Left ventricle myocardium superior (tissue), 1 donor: ENCODE results near the gene VGF. TPM values are rescaled to one million over a fixed set of nuclear protein-coding genes. Genes with fewer than 3 reads are reported as not detected.

Source experiments
- ATAC-seq: fragments of 200-7000 bp; cut with Tn5 transposase; one replicate; pipeline ENCODE4 v1.9.1; 2020; ENCODE audit warnings: mild to moderate bottlenecking, moderate library complexity
- DNase-seq: peaks from one replicate; pipeline ENCODE4 v3.0.0-alpha.2; 2020
- intact Hi-C: fragments of 100-400 bp; cut with micrococcal nuclease; formaldehyde crosslinking; loops from one replicate; pipeline ENCODE4 v1.11.0; 2022
- total RNA-seq: library from RNA; stranded (reverse); fragmentation: NEBNext Ultra II Directional; extraction: Animal tissue kit (Norgen Biotek cat#: 25700); gene quantifications from one replicate; pipeline ENCODE4 v1.2.1, GENCODE V29; 2021
- donor health status: DM: no; HTN: yes; CAD: no; lungs with severe emphysema.

Gene VGF
- total RNA-seq, 1 donor from 2014 or later: not detected

DNA sequence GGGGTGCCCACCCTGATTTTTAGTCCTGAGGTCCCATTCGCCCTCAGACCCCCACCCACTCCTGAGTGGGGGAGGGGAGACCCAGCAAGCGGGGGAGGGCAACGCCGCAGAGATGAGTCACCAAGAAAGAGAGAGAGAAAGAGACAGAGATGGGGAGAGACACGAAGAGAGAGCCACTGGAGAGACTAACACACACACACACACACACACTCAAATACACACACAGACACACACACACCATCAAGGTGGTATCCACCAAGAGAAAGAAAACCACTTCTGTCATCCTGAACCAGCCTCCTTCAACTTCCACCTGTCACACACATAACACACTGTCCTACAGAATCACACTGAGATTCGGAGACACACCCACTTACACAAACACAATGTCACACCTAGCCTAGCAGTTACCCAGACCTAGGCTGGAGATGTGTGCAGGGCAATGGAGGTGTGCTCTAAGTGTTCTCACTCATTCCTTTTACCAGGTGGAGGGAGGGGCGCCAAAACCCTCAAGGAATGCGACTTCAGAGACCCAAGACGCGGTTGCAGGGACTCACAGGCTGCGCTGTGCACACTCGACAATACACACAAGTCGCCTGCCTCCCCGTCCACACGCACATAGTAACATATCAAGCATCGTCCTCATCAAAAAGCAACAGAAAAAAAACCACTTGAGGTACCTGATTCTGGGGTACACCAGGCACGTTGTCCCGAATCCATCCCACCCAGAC is 3.9 kb upstream of the VGF start:
- DNase-seq: no peak
- ATAC-seq: no peak
- intact Hi-C loops: no loop called here

DNA sequence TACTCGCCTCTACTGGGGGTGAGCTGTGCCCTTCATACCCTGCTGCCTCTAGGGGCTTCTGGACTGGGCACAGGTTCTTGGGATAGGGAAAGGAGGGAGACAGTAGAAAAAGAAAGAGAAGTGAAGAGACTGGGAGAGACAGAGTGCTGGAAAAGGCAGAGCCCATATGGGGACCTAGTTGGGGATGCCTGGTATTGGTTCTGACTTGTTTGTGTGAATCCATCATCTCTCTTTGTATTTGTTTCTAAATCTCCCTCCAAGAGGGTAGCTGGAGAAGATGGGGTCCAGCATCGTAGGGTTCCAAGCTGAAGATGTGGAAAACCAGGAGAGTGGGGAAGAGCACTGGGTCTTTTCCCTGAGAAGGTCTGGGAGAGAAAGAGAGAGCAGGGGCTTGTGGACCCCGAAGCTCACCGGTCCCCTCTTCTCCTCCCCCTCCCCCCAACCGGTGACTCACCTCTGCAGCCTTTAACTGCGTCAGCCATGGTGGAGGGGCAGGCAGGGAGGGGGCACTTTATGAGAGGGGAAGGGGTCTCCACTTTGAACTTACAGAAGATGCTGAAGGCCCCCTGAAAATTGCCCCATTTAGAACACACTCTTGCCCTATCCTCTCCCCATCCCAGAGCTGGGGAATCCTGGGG is 3.2 kb upstream of the VGF start:
- intact Hi-C loops: no loop called here
- ATAC-seq (no peak), DNase-seq (no peak)

DNA sequence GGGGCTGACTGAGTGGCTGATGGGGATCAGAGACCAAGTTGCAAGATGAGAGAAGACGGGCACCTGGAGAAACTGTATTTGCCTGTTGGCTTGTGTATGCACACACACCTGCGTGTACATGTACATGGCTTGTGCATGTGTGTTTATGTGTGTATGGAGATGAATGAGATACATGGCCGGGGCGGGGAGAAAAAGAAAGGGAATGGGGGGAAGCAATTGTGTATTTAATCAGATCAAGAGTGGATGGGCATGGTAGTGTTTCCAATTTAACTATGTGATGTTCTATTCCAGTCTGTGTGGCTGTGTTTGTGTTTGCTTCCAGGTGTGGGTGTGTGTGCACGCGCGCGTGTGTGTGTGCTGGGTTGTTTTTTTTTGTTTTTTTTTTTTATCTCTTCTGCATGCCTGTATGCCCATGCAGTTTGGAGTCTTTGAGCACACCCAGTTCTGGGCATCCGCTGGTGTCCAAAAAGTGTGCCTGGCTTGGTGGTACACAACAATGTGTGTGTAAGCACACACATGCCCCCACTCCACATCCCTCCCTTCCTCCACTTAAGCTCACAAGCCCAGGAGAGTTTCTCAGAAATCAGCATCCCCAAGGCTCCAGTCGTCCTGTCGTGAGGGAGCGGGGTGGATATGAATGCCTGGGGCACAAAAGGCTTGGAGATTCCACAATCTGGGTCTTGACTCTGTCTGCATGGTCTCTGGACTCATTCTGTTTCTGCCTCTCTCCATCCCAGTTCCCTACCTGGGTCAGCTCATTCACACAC is 2.5 kb upstream of the VGF start:
- DNase-seq (no peak), ATAC-seq (no peak)
- intact Hi-C loops: no loop called here

DNA sequence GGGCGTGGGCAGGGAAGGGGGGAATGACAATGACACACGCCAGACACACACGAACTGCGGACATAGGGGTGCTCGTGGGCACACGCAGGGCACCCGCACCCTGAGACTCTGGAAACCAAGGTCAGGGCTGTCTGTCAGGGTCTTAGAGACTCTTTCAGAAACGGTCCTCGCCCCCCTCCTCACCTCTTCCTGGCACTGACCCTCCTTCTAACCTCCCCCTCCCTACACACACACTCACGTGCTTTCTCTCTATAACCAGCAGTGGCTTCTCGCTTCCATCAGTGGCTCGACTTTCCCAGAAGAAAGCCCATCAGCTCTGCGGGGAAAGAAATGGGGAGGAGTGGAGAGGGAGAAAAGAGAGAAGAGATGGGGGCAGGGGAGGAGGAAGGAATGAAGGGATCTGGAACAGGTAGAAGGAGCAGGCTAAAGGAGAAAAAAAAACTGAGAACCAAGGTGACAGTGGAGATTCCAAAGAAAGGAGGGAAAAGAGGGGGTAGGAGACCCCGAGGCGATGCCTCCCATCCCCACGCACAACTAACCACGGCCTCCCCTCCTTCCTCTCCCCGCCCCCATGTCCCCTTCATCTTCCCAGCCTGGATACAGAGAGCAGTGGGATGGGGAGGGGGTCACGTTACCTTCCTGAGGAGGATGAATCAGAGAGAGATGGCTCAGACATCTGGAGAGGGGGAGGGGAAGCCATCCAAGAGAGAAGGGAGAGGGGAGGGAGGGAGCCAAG is 1.7 kb upstream of the VGF start:
- ATAC-seq (no peak), DNase-seq (no peak)
- intact Hi-C loops: no loop called here

DNA sequence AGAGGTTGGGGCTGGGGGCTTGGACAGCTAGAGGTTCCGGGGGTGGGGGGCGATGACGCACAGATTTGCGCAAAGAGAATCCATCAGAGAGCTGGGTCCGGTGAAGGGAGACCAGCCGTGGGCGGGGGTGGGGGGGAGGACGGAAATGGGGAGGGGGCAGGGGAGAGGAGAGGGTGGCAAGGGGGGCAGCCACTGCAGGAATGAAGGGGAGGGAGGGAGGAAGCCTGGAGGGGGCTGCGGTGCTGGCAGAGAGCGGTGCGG is 1.2 kb upstream of the VGF start:
- ATAC-seq (no peak), DNase-seq (no peak)
- intact Hi-C loops: no loop called here

DNA sequence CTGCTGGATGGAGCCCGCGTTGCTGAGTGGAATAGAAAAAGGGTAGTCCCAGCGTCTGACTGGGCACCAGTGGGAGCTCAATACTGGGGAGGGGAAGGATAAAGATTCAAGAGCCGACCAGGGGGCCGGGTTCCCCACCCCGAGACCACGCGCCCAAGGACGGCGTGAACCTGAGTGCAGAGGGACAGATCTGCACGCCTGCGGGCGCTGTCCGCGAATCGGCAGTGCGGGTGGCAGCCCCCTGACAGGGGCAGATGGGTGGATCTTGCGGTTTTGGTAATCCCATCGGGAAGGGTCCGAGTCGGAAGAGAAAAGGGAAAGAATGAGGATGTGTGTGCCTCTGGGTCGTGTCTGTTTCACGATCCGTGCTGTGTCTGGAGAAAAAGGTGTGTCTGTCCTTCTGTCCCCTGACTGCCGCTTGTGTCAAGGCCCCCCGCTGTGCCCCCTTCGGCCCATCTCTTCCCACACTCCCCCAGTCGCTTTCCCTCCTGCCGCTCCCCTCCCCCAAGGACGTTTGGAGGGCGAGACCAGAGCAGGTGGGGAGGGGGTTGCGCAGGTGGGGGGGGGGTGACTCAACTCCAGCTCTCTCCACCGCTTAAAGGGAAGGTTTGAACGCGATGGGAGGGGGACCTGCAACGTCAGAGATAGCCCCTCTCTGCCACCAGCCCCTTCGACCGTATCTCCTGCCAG is 734 bp upstream of the VGF start:
- no peak for DNase-seq
- intact Hi-C loops: no loop called here
- no peak for ATAC-seq

DNA sequence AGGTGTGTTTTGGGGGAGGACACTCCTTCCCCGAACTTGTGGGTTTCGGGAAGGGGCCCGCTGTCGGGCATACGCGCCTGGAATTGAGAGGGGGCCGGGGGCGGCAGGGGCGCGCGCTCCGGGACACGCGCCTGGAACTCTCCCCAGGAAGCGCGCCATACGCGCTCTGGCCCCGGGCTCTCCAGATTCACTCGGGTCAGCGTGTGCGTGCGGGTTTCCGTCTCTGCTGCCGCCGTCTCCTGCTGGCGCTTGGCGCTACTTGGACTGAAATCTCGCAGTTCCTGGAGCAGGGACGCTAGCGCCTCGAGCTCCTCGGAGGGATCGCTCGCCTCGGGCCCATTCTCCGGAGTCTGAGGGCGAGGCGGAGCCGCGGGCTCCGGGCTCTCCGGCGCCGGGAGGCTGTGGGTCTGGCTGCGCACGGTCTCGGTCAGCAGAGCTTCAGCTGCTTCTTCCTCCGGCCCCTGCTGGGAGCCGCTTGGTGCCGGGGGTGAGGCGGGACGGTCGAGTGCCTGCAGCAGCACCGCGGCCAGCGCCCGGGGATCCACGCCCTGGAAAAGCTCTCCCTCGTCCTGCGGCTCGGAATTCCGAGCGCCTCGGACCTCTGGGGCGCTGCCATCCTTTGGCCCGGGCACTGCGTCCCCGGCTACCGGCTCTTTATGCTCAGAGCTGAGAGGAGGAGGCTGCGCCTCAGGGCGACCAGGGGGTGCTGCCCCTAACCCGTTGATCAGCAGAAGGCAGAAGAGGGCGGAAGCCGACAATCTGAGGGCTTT is 1.1 kb downstream of the VGF start:
- ATAC-seq (peak; percentile 41), DNase-seq (peak; percentile 41)
- intact Hi-C loops: no loop called here

DNA sequence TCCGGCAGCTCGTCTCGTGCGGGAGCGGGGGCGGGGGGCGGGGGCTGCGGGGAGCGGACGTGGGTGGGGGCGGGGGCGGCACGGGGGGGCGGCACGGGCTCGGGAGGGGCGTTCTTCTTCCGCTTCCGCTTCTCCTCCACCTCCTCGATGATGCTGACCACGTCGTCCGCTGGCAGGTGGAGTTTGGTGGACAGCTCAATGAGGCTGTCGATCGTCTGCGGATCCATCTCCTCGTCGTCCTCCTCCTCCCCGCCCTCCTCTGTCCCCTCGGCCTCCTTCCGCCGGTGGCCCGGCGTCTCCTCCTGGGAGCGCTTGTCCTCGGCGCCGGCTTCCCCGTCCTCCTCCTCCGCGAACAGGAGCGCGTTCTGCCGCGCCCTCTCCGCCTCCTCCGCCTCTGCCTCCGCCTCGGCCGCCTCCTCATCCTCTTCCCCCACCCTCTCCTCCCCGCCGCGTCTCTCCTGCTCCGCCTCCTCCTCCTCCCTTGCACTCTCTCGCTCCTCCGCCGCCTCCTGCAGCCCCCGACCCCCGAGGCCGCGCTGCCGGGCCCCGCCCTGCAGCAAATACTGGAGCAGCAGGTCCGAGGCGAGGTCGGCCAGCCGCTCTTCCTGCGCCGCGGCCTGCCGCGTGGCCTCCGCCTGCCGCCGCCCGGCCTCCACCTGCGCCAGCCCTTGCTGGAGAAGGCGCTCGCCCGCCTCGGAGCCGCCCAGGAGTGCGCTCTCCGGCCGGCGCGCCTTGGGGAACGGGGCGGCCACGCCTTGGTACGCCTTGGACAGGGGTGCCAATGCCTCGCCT is 1.9 kb downstream of the VGF start:
- ATAC-seq: no peak
- intact Hi-C loops: no loop called here
- DNase-seq: peak; percentile 39

DNA sequence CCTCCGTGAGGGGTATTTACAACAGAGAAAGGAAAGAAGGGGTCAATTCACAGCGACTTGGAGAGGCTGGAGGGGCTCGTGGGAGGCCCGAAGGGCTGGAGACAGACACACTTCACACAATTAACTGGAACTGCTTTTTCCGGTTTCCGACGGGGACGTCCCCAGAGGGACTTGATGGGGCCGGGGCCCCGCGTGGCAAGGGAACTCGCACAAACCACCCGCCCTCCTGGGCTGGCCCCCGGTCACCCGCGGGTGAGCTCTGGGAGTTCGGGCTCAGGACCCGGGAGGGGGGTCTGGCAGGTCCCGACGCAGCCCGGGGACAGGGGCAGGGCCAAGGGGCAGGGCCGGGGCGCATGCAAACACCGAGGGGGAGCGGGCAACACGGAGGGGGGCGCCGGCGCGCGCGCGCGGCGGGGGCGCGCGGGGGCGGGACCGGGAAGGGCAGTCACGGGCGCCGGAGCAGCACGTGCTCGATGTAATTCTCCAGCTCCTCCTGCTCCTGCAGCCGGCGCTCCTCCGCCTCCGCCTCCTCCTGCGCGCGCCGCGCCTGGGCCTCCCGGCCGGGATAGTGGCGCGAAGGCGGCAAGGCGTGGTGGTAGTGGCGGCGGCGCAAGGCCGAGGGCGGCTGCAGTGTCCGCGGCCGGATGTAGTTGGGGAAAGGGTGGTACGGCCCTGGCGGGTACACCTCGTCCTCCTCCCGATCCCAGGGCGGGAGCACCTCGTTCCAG is 2.7 kb downstream of the VGF start:
- intact Hi-C loops: no loop called here
- peak; percentile 28 for ATAC-seq
- peak; percentile 60 for DNase-seq

DNA sequence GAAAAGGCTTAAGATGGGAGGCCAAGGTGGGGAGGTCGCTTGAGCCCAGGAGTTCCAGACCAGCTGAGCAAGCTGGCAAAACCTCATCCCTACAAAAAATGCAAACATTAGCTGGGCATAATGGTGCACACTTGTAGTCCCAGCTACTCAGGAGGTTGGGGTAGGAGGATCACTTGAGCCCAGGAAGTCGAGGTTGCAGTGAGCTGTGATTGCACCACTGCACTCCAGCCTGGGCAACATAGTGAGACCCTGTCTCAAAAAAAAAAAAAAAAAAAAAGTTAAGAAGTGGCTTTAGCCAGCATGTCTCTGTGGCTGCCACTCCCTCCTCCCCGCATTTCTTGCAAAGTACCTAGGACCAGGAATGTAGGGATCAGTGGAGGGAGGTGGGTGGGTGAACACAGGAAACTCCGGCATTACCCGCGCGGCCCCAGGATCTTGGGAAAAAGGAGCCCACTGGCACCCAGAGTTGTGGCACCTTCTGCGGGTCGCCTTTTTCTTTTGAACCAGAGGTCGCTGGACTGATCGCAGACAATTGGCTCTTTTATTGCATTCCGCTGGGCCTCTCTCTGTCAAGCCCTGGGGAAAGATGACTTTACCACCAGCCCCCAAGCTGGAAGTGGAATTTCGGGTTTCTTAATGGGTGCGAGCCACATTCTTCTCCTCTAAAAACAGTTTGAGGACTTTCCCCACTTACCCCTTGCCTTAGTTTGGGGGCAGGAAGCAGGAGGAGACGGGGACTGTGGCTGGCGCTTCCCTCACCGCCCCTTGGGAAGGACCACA is 3.5 kb downstream of the VGF start:
- DNase-seq (no peak), ATAC-seq (no peak)
- intact Hi-C loops: no loop called here

DNA sequence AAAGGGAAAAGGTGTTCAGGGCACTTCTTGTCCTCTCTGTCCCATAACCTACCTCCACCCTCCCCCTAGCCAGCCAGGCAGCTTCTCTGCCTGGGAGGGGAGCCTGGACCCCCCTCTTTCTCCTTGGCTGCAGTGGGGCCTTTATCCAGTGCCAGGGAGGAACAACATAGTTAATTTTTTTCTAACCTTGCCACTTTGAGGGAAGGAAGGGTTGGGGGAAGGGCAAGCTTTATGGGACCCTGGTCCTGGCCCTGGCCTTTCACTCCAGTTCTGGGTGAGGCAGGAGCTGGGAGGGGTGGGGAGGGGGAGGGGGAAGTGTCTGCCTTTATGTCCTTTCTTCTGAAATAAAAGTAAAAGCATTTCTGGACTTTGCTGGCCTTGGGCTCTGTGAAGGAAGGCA is 4.5 kb downstream of the VGF start:
- no peak for ATAC-seq
- intact Hi-C loops: no loop called here
- no peak for DNase-seq

DNA sequence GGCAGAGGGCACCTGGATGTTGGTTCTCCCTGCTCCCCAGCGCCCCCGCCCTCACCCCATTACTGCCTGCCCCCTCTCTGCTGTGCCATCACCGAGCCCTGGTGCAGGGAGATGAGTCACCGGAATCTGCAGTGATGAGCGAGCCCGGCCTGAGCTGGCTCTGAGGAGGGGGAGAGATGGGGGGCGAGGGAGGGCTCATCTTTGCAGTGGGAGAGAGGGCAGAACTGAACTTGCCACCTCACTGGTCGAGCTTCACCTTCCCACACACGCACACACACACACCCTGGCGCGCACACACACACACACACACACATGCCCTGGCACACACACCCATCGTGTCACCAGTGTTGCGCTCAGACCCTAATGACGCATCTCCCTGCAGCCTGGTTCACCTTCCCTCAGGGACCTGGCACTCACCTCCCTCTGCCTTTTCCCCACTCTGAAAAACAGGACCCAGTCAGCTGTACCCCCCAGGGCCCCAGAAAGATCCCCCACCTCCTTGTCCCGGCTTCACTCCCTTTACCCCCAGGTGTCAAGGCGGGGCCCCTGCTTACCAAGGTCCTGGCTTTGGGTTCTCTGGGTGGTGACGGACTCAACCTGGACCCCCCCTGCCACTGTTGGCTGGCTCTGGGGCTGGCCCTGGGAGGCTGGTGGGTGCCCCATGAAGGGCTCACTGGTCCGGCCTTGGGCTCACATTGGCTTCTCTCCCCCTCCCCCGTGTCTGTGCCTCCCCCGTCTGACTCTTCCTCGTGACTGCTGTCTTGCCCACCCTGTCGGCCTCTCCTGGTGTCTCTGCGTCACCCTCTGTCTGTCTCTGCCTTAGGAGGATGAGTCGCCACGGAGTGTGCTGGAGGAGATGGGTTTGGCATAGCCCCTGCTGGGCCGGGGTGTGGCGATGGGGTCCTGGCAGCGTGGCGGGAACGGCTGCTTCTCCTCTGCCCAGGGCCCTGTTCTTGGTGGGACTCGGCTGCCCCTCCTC is 5.4 kb downstream of the VGF start:
- ATAC-seq: no peak
- intact Hi-C loops: no loop called here
- no peak for DNase-seq

DNA sequence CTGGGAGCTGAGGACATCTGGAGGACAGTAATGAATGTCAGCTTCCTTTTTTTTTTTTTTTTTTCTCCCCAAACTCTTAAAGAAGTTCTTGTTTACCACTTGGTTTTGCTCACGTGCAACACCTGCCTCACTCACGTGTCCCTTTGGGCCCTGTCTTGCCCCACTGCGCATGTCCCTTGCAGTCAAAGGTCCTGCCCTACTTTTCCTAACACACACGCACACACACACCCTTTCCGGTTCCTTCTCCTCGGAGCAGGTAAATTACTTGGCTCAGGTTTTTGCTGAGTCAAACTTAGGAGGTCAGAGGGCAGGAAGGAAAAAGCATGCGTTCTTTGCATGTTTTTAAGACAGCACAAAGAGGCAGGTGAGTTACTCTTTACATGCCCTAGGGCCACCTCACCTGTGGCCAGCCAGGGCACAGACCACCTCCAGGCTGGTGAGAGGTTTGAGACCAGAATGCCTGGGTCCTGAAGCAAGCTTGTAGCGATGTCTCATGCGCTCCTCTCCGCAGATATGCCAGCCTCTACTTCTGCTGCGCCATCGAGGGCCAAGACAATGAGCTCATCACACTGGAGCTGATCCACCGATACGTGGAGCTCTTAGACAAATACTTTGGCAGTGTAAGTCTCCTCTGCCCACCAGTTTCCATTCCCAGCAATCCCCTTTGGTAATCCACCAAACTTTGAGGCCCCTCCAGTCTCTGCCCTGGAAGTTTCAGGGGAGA is 8.3 kb downstream of the VGF start:
- DNase-seq: no peak
- intact Hi-C loops: no loop called here

DNA sequence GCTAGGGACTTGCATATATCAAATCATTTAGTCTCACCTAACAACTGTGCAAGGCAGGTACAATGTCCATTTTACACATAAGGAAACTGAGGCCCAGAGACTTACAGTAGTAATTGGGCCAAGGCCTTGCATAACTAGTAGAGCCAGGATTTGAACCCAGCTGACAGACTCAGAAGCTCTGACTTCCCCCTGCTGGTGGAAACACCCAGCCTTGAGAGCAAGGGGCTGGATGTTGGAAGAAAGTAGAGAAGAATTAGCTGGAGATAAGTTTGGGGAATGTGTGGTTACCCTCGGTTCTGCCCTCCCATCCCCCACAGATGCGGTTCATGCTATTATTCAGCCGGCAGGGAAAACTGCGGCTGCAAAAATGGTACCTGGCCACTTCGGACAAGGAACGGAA is 9.1 kb downstream of the VGF start:
- intact Hi-C loops: no loop called here
- ATAC-seq: no peak
- no peak for DNase-seq

More for the DNA sequence above, 8.3 kb downstream of the VGF start:
- ATAC-seq: no peak

DNA sequence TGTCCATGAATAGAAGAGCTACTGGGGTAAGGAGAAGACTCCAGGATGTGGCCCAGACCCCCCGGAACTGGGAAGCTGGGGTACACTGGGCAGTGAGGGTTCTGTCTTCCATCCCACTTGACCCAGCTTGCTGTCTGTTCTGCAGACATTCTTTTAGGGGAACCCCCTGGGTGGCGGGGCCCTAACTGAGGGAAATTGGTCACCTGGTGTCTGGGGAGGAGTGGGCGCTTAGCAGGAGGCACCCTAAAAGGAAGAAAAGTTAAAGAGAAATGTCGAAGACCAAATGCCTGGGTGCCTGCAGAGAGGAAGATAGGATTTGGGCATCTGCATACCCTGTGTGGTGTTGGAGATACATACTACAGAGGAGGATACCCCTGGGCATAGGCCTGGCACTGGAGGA is 10.1 kb downstream of the VGF start:
- ATAC-seq (no peak), DNase-seq (no peak)
- intact Hi-C loops: no loop called here
